BLaER1 (cell line): Measurements from ENCODE around the gene STPG4.
A peak's percentile ranks its signal among the peaks of the same experiment; 100 is the strongest.

Experiments
- H3K27ac ChIP-seq: shearing (Covaris generic); formaldehyde crosslinking; 2 replicates; pipeline ENCODE4 v1.8.1; 2022
- H3K27me3 ChIP-seq: shearing (Covaris generic); formaldehyde crosslinking; 2 replicates; pipeline ENCODE4 v1.8.1; 2022
- H3K36me3 ChIP-seq: shearing (Covaris generic); formaldehyde crosslinking; 2 replicates; pipeline ENCODE4 v1.8.1; 2022
- H3K4me1 ChIP-seq: shearing (Covaris generic); formaldehyde crosslinking; 2 replicates; pipeline ENCODE4 v1.8.1; 2022
- H3K4me2 ChIP-seq: shearing (Covaris generic); formaldehyde crosslinking; 2 replicates; pipeline ENCODE4 v1.8.1; 2022
- H3K4me3 ChIP-seq: shearing (Covaris generic); formaldehyde crosslinking; 2 replicates; pipeline ENCODE4 v1.8.1; 2022
- H3K9ac ChIP-seq: shearing (Covaris generic); formaldehyde crosslinking; 2 replicates; pipeline ENCODE4 v1.8.1; 2022
- H3K9me3 ChIP-seq: shearing (Covaris generic); formaldehyde crosslinking; 2 replicates; pipeline ENCODE4 v1.8.1; 2022
- H4K20me1 ChIP-seq: shearing (Covaris generic); formaldehyde crosslinking; 2 replicates; pipeline ENCODE4 v1.8.1; 2022
- Cebpa-rat ChIP-seq: shearing (Covaris generic); IDR thresholded peaks from 2 replicates; pipeline ENCODE4 v1.8.1; 2022

Gene STPG4

DNA sequence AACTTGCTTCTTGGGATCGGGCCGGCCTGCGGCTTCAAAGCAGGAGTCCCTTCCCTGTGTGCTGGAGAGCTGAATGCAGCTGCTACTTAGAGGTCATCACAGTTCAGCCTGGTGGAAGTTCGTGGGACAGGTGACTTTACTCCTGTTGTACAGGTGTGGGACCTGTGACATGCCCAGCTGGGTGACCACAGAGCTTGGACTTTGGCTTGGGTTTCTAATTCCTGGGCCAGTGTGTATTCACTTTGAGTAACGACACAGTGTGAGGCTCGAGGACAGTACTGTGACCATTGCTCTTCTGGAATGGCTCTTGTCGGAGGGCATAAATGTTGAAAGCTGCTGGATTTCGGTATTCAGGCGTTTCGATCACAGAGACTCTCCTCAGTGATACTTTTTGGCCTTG is 114.5 kb downstream of the STPG4 start:
- no peak overlapping the region for H3K27ac ChIP-seq
- TF ChIP-seq Cebpa-rat, result no peak
- H3K4me3 ChIP-seq, result no peak overlapping the region
- H3K27me3 ChIP-seq, result no peaks in the 10 kb centered on the region
- 0 out of 2 replicates have a peak overlapping the region, but pooled peaks have one; percentile 20 for H3K9ac ChIP-seq
- peaks cover 81% of the 10 kb centered on the region for H3K36me3 ChIP-seq
- H3K9me3 ChIP-seq, result no peaks in the 10 kb centered on the region
- H3K4me2 ChIP-seq, result peak overlapping the region; percentile 89
- H4K20me1 ChIP-seq, result peaks cover 99% of the 10 kb centered on the region
- H3K4me1 ChIP-seq, result peaks cover 99% of the 10 kb centered on the region

DNA sequence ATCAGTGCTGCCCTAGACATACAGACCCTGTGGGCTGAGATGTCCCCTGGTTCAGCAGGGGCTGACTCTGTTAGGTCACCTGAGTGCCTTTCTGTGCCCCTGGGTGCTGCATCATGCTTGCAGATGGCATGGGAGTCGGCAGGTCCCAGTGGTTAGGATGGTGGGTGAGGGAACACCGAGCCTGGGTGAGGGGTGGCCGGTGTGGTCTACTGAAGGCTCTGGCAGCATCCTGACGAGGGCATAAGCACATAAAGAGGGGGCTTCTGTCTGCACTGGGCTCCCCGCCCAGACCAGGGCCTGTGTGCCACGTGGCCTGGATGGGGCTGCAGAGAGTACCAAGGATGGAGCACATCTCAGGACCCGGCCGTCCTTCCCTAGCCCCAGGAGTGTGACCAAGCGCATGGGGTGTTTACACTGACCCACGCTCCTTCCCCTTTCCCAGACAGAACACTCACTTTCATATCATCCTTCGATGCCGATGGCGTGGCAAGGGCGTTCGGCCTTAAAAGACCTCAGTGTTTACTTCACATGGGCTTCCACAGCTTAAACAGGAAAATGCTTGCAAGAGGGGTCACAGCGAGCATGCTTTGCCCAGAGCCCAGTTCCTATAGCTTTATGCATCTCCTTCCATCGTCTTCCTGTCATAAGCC is 115.1 kb downstream of the STPG4 start:
- H3K27ac ChIP-seq, result no peak overlapping the region
- H3K4me2 ChIP-seq, result peak overlapping the region; percentile 89
- peaks cover 81% of the 10 kb centered on the region for H3K36me3 ChIP-seq
- H3K9me3 ChIP-seq, result no peaks in the 10 kb centered on the region
- H3K9ac ChIP-seq, result no peak overlapping the region
- no peak overlapping the region for H3K4me3 ChIP-seq
- no peak for TF ChIP-seq Cebpa-rat
- peaks cover 99% of the 10 kb centered on the region for H4K20me1 ChIP-seq
- H3K4me1 ChIP-seq, result peaks cover 99% of the 10 kb centered on the region
- H3K27me3 ChIP-seq, result no peaks in the 10 kb centered on the region

DNA sequence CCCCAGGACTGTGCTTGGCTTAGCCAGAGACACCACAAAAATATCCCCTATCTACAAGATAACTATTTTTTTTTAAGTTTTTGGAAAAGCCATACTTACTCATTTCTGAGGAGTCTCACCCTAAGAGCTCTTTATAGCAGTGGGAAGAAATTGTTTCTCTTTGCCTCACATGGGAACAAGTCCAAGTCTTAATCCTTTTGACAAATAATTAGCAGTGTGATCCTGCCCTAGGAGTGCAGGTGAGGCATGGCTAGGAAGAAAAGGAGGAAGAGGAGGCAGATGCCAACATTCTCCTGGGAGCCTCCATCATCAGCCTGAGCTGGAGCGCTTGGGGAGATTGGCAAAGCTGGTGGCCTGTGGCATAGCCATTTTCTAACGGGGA is 115.6 kb downstream of the STPG4 start:
- Histone ChIP-seq H3K9ac (no peak overlapping the region), H3K27ac (no peak overlapping the region), H3K36me3 (peaks cover 81% of the 10 kb centered on the region), H3K9me3 (no peaks in the 10 kb centered on the region), H3K4me1 (peaks cover 99% of the 10 kb centered on the region), H3K4me3 (no peak overlapping the region), H4K20me1 (peaks cover 99% of the 10 kb centered on the region), H3K27me3 (no peaks in the 10 kb centered on the region), H3K4me2 (peak overlapping the region; percentile 89)
- no peak for TF ChIP-seq Cebpa-rat

DNA sequence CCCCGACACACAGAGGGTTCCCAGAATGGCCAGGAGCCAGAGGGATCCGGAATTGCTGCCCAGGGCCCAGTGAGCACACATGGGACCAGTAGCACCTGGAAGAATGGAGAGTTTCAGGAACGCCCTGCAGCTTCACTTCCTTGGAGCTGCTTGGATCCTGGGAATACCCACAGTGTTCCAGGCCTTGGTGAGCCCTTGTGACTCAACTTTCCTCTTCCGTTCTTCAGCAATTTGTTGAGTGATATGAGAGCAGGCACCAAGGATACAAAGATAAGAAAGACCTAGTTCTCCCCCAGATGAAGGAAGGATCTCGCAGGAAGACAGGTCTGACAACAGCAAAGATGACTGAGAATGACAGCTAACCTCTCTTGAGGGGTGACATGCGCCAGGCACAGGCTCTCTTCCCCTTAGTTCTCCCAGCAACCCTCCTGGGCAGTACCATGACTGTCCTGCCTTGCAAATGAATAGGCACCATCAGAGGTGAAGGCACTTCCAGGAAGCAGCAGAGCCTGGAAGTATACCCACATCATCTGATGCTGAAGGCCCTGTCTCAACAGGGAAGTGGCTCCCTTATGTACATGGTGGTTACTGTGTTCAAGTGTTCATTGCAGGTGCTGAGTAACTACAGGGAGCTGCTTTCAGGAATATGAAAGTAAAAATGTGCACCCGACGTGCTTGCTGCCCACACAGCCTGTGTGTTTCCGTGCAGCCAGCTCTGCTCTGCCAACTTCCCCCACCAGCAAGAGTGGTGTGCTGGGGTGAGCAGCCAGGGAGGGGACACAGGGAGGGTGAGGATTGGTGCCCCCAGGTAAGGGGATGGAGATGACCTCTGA is 116.2 kb downstream of the STPG4 start:
- H3K4me3 ChIP-seq, result no peak overlapping the region
- H3K36me3 ChIP-seq, result peaks cover 81% of the 10 kb centered on the region
- peaks cover 99% of the 10 kb centered on the region for H3K4me1 ChIP-seq
- no peaks in the 10 kb centered on the region for H3K9me3 ChIP-seq
- peak overlapping the region; percentile 89 for H3K4me2 ChIP-seq
- H3K27ac ChIP-seq, result no peak overlapping the region
- TF ChIP-seq Cebpa-rat, result no peak
- H3K9ac ChIP-seq, result no peak overlapping the region; the same call in 1 of the 2 replicates
- no peaks in the 10 kb centered on the region for H3K27me3 ChIP-seq
- H4K20me1 ChIP-seq, result peaks cover 99% of the 10 kb centered on the region

DNA sequence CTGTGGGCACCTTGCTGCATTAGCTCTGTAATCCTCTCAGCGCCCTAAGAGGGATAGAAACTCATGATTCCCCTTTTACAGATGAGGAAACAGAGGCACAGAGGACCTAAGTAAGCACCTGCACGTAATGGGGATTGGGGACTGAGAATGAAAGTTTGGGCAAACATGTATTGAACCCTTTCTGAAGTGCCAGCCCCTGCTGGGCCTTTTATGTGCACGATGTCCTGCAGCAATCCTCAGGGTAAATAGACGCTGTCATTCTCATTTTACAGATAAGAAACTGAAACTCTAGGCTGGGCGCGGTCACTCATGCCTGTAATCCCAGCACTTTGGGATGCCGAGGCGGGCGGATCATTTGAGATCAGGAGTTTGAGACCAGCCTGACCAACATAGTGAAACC is 117.4 kb downstream of the STPG4 start:
- Histone ChIP-seq H3K4me2 (0 out of 2 replicates have a peak overlapping the region, but pooled peaks have one; percentile 15), H3K36me3 (peaks cover 87% of the 10 kb centered on the region), H3K4me3 (no peak overlapping the region), H3K4me1 (peaks cover 99% of the 10 kb centered on the region), H3K27ac (no peak overlapping the region), H3K9me3 (no peaks in the 10 kb centered on the region), H3K9ac (no peak overlapping the region), H4K20me1 (peaks cover 99% of the 10 kb centered on the region), H3K27me3 (no peaks in the 10 kb centered on the region)
- TF ChIP-seq Cebpa-rat, result no peak
